HUES6 (cell line): ENCODE measurements around the gene MAD2L1BP.
A peak's percentile ranks its signal among the peaks of the same experiment; 100 is the strongest.
"Not testable (repeated sequence)": the region's sequence is repeated elsewhere in the genome, so short reads cannot be mapped to it uniquely, and the experiment has no call there.

ENCODE experiments used
- H3K27ac ChIP-seq: 2 replicates; pipeline ENCODE4 v1.7.0; 2013; ENCODE audit warnings: low read depth, mild to moderate bottlenecking, low read length, inconsistent platforms
- H3K27me3 ChIP-seq: 2 replicates; pipeline ENCODE4 v1.6.1; 2013; ENCODE audit warnings: low read length; ENCODE audit not compliant: control insufficient read depth, insufficient read depth
- H3K36me3 ChIP-seq: 2 replicates; pipeline ENCODE4 v1.6.1; 2013; ENCODE audit warnings: low read length; ENCODE audit not compliant: control insufficient read depth, insufficient read depth
- H3K4me1 ChIP-seq: 2 replicates; pipeline ENCODE4 v1.6.1; 2013; ENCODE audit warnings: low read length; ENCODE audit not compliant: control insufficient read depth, insufficient read depth
- H3K4me3 ChIP-seq: 2 replicates; pipeline ENCODE4 v1.5.1; 2013; ENCODE audit warnings: low read depth, low read length
- H3K9ac ChIP-seq: one replicate; pipeline ENCODE4 v1.6.1; 2013; ENCODE audit warnings: mild to moderate bottlenecking, low read length
- H3K9me3 ChIP-seq: 2 replicates; pipeline ENCODE4 v1.6.1; 2013; ENCODE audit warnings: low read depth, low read length; ENCODE audit not compliant: control insufficient read depth, insufficient read depth

The MAD2L1BP gene

GRCh38 chr6:43635387-43636307 lies at the start of gene MAD2L1BP:
TSS of gene MAD2L1BP (plus strand) at chr6:43635840. CDS start at chr6:43635876, 36 bp downstream.
- Histone ChIP-seq H3K9ac (peak within 1 kb of the TSS; percentile 92), H3K9me3 (no peaks in the 10 kb centered on the region), H3K27ac (peak within 1 kb of the TSS; percentile 54; the same call in 1 of the 2 replicates), H3K4me3 (peak within 1 kb of the TSS; percentile 95), H3K27me3 (no peaks in the 10 kb centered on the region), H3K4me1 (peaks cover 8% of the 10 kb centered on the region), H3K36me3 (peaks cover 27% of the 10 kb centered on the region)

GRCh38 chr6:43588194-43588593 lies 47.4 kb upstream of the MAD2L1BP start:
- Histone ChIP-seq H3K4me3 (no peak overlapping the region), H3K9ac (no peak overlapping the region), H3K27ac (no peak overlapping the region), H3K36me3 (peaks cover 60% of the 10 kb centered on the region), H3K4me1 (no peaks in the 10 kb centered on the region), H3K9me3 (no peaks in the 10 kb centered on the region), H3K27me3 (no peaks in the 10 kb centered on the region)

GRCh38 chr6:43589564-43589963 lies 46.1 kb upstream of the MAD2L1BP start:
- not testable (repeated sequence) for H3K9ac ChIP-seq, H3K4me1 ChIP-seq, H3K4me3 ChIP-seq, H3K9me3 ChIP-seq, H3K27ac ChIP-seq, H3K27me3 ChIP-seq
- peaks cover 50% of the 10 kb centered on the region for H3K36me3 ChIP-seq

- no peaks in the 10 kb centered on the region for H3K4me1 ChIP-seq
- H3K9ac ChIP-seq: no peak overlapping the region
- H3K27ac ChIP-seq: no peak overlapping the region
- no peaks in the 10 kb centered on the region for H3K9me3 ChIP-seq
- peaks cover 32% of the 10 kb centered on the region for H3K36me3 ChIP-seq
- H3K4me3 ChIP-seq: no peak overlapping the region
- H3K27me3 ChIP-seq: no peaks in the 10 kb centered on the region
Observed at GRCh38 chr6:43593938-43594337, 41.7 kb upstream of the MAD2L1BP start.

- no peaks in the 10 kb centered on the region for H3K27me3 ChIP-seq
- no peaks in the 10 kb centered on the region for H3K4me1 ChIP-seq
- peaks cover 54% of the 10 kb centered on the region for H3K36me3 ChIP-seq
- H3K27ac ChIP-seq: no peak overlapping the region
- no peak overlapping the region for H3K4me3 ChIP-seq
- no peaks in the 10 kb centered on the region for H3K9me3 ChIP-seq
- H3K9ac ChIP-seq: no peak overlapping the region
Observed at GRCh38 chr6:43600595-43600994, 35.0 kb upstream of the MAD2L1BP start.

- Histone ChIP-seq H3K27ac (no peak overlapping the region), H3K9me3 (no peaks in the 10 kb centered on the region), H3K9ac (no peak overlapping the region), H3K4me3 (no peak overlapping the region), H3K4me1 (no peaks in the 10 kb centered on the region), H3K27me3 (no peaks in the 10 kb centered on the region), H3K36me3 (peaks cover 53% of the 10 kb centered on the region)
Observed at GRCh38 chr6:43604174-43604573, 31.5 kb upstream of the MAD2L1BP start.

- no peaks in the 10 kb centered on the region for H3K9me3 ChIP-seq
- no peaks in the 10 kb centered on the region for H3K4me1 ChIP-seq
- H3K4me3 ChIP-seq: no peak overlapping the region
- H3K27ac ChIP-seq: no peak overlapping the region
- peaks cover 58% of the 10 kb centered on the region for H3K36me3 ChIP-seq
- H3K27me3 ChIP-seq: no peaks in the 10 kb centered on the region
- H3K9ac ChIP-seq: no peak overlapping the region
Observed at GRCh38 chr6:43606019-43606418, 29.6 kb upstream of the MAD2L1BP start.

- Histone ChIP-seq H3K4me1 (no peaks in the 10 kb centered on the region), H3K27me3 (no peaks in the 10 kb centered on the region), H3K27ac (no peak overlapping the region), H3K9me3 (no peaks in the 10 kb centered on the region), H3K9ac (no peak overlapping the region), H3K36me3 (peaks cover 52% of the 10 kb centered on the region), H3K4me3 (no peak overlapping the region)
Observed at GRCh38 chr6:43608310-43608763, 27.3 kb upstream of the MAD2L1BP start.

GRCh38 chr6:43608807-43609206 lies 26.8 kb upstream of the MAD2L1BP start:
- no peak overlapping the region for H3K27ac ChIP-seq

GRCh38 chr6:43609402-43609801 lies 26.2 kb upstream of the MAD2L1BP start:
- Histone ChIP-seq H3K4me1 (no peaks in the 10 kb centered on the region), H3K27me3 (no peaks in the 10 kb centered on the region), H3K9ac (no peak overlapping the region), H3K27ac (no peak overlapping the region), H3K9me3 (no peaks in the 10 kb centered on the region), H3K4me3 (no peak overlapping the region), H3K36me3 (peaks cover 52% of the 10 kb centered on the region)

More at GRCh38 chr6:43608807-43609206, 26.8 kb upstream of the MAD2L1BP start:
- Histone ChIP-seq H3K4me3 (no peak overlapping the region), H3K27me3 (no peaks in the 10 kb centered on the region), H3K36me3 (peaks cover 52% of the 10 kb centered on the region), H3K9ac (no peak overlapping the region), H3K9me3 (no peaks in the 10 kb centered on the region), H3K4me1 (no peaks in the 10 kb centered on the region)

GRCh38 chr6:43610431-43610830 lies 25.2 kb upstream of the MAD2L1BP start:
- no peaks in the 10 kb centered on the region for H3K27me3 ChIP-seq
- no peak overlapping the region for H3K4me3 ChIP-seq
- peaks cover 47% of the 10 kb centered on the region for H3K36me3 ChIP-seq
- H3K4me1 ChIP-seq: no peaks in the 10 kb centered on the region
- H3K9me3 ChIP-seq: no peaks in the 10 kb centered on the region
- no peak overlapping the region for H3K27ac ChIP-seq
- H3K9ac ChIP-seq: no peak overlapping the region
